Vagina (tissue), 2 donors: ENCODE results near the gene ITGAE.

Experiments
- CTCF ChIP-seq, 3 experiments: fragments of 450-650 bp in 2 of 3; fragments of 200-600 bp in 1 of 3; sonication (generic) in 1 of 3; IDR thresholded peaks; one replicate each; pipeline ENCODE4 v1.5.1; 2017 to 2019; ENCODE audit warnings: antibody characterized with exemption in 3 of 3, mild to moderate bottlenecking in 2 of 3, moderate library complexity in 2 of 3
- POLR2A ChIP-seq, 2 donors: fragments of 450-650 bp; IDR thresholded peaks; one replicate each; pipeline ENCODE4 v1.6.1; 2017; ENCODE audit warnings: antibody characterized with exemption in 2 of 2, mild to moderate bottlenecking in 2 of 2, moderate library complexity in 2 of 2
- POLR2AphosphoS5 ChIP-seq, 2 donors: sonication (generic); formaldehyde crosslinking; IDR thresholded peaks; one replicate each; pipeline ENCODE4 v1.9.0; 2017; ENCODE audit warnings: antibody characterized with exemption in 2 of 2, mild to moderate bottlenecking in 2 of 2, low read depth in 1 of 2; ENCODE audit not compliant: insufficient read depth in 1 of 2

GRCh38 chr17:3828852-3829232, 27.9 kb upstream of the ITGAE start:
- TF ChIP-seq POLR2A (IDR thresholded peaks at IDR 0.05) (no peak), CTCF (IDR thresholded peaks at IDR 0.05) (no peak), POLR2AphosphoS5 (IDR thresholded peaks at IDR 0.05; ENCODE audit: insufficient read depth in 1 of 2, low read depth in 1 of 2) (no peak)
